Measurements from ENCODE around the gene CST3.

DNA sequence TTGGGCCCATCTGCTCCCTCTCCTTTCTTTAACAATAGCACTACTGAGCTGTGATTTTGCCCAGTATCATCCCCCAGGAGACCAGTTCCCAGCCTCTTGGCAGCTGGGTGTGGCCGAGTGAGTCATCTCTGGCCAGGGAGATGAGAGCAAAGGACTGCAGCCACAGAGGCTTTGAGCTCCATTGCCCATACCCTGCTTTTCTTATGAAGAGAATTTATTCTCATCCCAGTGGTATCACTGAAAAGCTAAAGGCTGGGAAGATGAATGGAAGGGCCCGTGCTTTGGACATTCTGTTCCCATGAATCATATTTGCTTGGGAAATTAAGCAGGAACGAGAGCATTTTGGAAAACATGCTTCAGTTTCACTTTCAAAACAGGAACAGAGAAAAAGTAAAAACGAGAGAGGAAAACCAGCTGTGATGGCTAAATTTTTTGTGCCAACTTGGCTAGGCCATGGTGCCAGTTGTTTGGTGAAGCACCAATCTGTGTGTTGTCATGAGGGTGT is 14.9 kb downstream of the CST3 start:
- TF ChIP-seq CTCF (optimal IDR thresholded peaks at IDR 0.05 in 1 of 3, IDR thresholded peaks at IDR 0.05 in 1 of 3, conservative IDR thresholded peaks at IDR 0.05 in 1 of 3; ENCODE audit: extremely low read depth in 1 of 3, insufficient read depth in 2 of 3, low read length in 3 of 3) (no peak), EZH2 (IDR thresholded peaks at IDR 0.05; ENCODE audit: low read length) (no peak)
